Suppressor macrophage treated with lipopolysaccharide for 4 hours (primary cell): ENCODE results near the gene RAD51D.
A peak's percentile ranks its signal among the peaks of the same experiment; 100 is the strongest.
"Not testable (repeated sequence)": the region's sequence is repeated elsewhere in the genome, so short reads cannot be mapped to it uniquely, and the experiment has no call there.

Source experiments
- DNase-seq: peaks from one replicate; pipeline ENCODE4 v3.0.0-alpha.2; 2020

The RAD51D gene

GRCh38 chr17:35141681-35142466 is 22.2 kb upstream of the RAD51D start, which contains the start of gene NLE1:
NLE1 (minus strand) TSS chr17:35142303; CDS start chr17:35142275, 28 bp downstream.
- DNase-seq = peak; percentile 84

DNA sequence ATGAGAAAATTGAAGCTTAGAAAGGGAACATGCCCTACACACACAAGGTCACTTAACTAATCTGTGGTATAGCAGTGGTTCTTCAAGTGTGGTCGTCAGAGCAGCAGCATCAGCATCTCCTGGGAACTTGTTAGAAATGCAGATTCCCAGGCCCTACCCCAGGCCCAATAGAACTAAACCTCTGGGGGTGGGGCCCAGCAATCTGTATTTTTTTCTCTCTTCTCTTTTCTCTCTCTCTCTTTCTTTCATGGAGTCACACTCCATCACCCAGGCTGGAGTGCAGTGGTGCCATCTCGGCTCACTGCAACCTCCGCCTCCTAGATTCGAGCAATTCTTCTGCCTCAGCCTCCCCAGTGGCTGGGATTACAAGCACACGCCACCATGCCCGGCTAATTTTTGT is 18.6 kb upstream of the RAD51D start:
- no peak for DNase-seq

GRCh38 chr17:35135322-35135721 is 15.7 kb upstream of the RAD51D start:
- DNase-seq = no peak

- DNase-seq = no peak
These were observed 13.3 kb upstream of the RAD51D start for GRCh38 chr17:35132816-35133550.

- no peak for DNase-seq
These were observed 12.4 kb upstream of the RAD51D start for GRCh38 chr17:35132099-35132498.

DNA sequence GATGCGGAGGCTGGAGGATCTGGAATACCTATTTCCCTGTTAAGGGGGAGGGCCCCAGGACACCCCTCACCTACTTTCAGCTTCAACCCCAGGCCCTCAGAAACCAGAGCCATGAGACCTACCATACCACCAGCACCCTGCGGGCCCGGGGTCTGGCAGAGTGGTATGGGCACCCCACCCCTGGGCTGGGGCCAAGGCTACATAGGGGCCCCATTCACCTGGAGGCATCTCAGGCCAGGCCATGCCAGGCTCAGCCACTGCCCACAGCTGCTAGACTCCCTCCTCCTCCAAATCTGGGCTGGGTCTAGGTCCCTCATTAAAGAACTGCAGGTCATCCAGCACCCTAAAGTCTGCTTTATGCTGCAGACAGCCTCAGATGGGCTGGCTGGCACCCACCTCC is 10.7 kb upstream of the RAD51D start:
- no peak for DNase-seq

DNA sequence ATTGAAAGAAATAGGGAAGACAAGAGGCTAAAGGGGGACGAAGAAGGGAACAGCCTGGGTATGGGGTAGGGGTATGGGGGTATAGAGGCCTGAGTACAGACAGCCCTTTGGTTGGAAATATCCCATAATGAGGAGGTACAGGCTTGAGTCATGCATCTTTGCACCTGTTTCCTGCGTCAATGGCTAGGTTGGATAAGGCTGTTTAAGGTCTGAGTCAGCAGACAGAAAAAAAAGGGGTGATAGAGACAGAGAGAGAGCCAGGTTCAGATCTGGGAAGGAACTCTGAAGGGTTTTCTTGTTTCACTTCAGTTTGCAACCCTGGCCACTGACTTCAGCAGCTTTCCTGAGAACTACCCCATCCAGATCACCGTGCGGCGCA is 10.3 kb upstream of the RAD51D start:
- no peak for DNase-seq

GRCh38 chr17:35129154-35129972 is 9.7 kb upstream of the RAD51D start:
- no peak for DNase-seq

GRCh38 chr17:35127751-35128514 is 8.3 kb upstream of the RAD51D start:
- DNase-seq = no peak

DNA sequence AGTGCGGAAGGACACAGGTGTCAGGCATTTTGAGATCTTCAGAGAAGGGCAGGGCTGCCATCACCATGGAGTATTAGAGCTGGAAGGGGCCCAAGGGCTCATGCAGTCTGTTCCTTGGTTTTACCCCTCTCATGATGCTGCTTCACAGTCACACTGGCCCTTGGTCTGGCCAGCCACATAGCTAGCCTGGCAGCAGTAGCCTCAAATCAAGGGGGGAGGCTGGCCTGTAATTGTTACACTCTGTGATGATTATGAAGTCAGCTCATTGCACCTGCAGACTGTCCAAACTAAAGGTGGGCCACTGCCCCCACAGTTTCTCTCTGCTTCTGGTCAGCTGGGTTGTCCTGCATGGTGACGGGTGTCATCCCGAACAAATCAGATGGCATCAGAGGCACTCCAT is 1.7 kb upstream of the RAD51D start, which contains the start of gene FNDC8:
FNDC8 (plus strand) TSS at position 301 of the 400 bp plus-strand sequence; CDS start at position 380, 79 bp downstream.
- DNase-seq = no peak

GRCh38 chr17:35117984-35118383 is 1.7 kb downstream of the RAD51D start:
- peak; percentile 28 for DNase-seq

DNA sequence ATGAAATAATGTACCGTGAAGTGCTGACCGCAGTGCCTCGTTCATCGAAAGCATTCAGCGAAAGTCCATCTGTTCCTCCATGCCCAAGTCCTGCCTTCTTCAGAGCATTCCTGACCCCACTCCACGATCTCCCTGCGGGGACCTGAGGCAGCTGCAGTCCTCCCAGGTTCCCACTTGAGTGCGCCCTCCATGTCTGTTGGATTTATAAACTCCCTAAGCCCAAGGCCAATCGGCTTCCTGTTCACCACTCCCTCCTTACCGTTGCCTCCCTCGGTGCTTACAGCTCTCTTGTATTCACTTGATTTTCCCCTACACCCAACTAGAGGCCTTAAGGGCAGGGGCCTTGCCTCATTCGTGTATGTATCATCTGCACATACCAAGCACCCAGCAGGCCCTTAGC is 2.8 kb downstream of the RAD51D start:
- DNase-seq = no peak

GRCh38 chr17:35110791-35111190 is 8.9 kb downstream of the RAD51D start:
- not testable (repeated sequence) for DNase-seq

GRCh38 chr17:35104844-35105450 is 14.7 kb downstream of the RAD51D start:
- no peak for DNase-seq

DNA sequence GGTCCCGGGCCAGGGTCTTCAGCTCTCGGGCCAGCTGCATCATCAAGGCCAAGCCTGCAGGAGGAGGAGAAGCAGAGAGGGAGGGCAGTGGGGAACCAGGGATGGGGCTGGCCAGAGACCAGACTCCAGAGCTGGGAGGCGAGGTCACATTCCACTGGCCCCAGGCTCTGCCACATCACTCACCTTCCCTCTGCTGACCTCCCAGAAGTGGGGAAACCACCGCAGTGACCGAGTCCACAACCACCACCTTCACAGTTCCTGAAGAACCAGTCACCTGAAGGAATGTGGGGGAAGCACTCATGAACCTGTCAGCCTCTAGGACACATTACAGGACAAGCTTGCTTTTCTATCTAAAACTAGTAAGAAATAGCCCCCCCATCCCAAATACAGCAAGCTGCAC is 16.4 kb downstream of the RAD51D start:
- no peak for DNase-seq

GRCh38 chr17:35101725-35102124 is 17.9 kb downstream of the RAD51D start:
- DNase-seq = no peak

GRCh38 chr17:35101036-35101435 is 18.6 kb downstream of the RAD51D start:
- no peak for DNase-seq

GRCh38 chr17:35099908-35100307 is 19.8 kb downstream of the RAD51D start:
- DNase-seq = no peak

DNA sequence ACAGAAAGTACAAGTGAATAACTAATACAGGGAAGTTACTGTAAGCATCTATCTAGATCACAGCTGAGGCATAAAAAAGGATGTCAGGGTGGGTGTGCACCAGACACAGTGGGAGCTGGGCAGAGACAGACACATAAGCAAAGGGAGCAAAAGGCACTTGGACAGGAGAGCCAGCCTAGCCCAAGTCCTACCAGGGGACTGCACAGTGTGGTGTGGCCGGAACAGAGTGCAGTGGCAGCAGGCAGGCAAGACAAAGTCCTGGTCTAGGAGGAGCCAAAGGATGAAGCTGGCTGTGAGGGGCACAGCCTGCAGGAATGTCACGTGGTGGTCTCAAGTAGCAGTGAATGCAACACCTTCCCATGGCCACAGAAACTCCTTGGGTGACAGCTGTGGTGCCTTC is 21.9 kb downstream of the RAD51D start:
- no peak for DNase-seq

- no peak for DNase-seq
These were observed 23.9 kb downstream of the RAD51D start for GRCh38 chr17:35095741-35096140.

- peak; percentile 73 for DNase-seq
These were observed 24.8 kb downstream of the RAD51D start for GRCh38 chr17:35094902-35095301.

DNA sequence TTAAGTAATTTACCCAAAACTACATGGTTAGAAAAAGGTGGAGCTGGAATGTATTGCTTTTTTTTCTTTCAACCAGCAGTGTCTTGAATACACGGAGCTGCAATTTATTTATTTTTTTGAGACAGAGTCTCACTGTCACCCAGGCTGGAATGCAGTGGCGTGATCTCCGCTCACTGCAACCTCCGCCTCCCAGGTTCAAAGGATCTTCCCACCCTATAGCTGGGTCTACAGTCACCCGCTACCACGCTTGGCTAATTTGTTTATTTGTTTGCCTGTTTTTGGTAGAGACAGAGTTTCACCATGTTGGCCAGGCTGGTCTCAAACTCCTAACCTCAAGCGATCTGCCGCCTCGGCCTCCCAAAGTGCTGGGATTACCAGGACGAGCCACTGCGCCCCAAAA is 29.0 kb downstream of the RAD51D start:
- not testable (repeated sequence) for DNase-seq
